HFFc6 (cell line): ENCODE results near the gene ASTN2. TPM values are rescaled to one million over a fixed set of nuclear protein-coding genes. Genes with fewer than 3 reads are reported as not detected.

Source experiments
- DNase-seq: peaks from one replicate; pipeline ENCODE4 v3.0.0-alpha.2; 2018
- H3K27ac Mint-ChIP-seq: 2 replicates; pipeline ENCODE4 v1.8.0; 2020; ENCODE audit warnings: mild to moderate bottlenecking, mixed read lengths
- H3K27me3 Mint-ChIP-seq: 2 replicates; pipeline ENCODE4 v1.8.0; 2021; ENCODE audit warnings: mild to moderate bottlenecking, moderate library complexity, mixed read lengths; ENCODE audit not compliant: insufficient read depth
- H3K36me3 Mint-ChIP-seq: 2 replicates; pipeline ENCODE4 v1.8.0; 2021; ENCODE audit warnings: low read depth, mixed read lengths
- H3K4me1 Mint-ChIP-seq: 2 replicates; pipeline ENCODE4 v1.8.0; 2020; ENCODE audit warnings: low read depth, mixed read lengths
- H3K4me3 Mint-ChIP-seq: 2 replicates; pipeline ENCODE4 v1.8.0; 2020; ENCODE audit warnings: mild to moderate bottlenecking, moderate library complexity, mixed read lengths
- H3K9me3 Mint-ChIP-seq: 2 replicates; pipeline ENCODE4 v1.8.0; 2020; ENCODE audit warnings: mild to moderate bottlenecking, mixed read lengths
- CTCF ChIP-seq: fragments of 200-600 bp; sonication (generic); IDR thresholded peaks from 2 replicates; pipeline ENCODE4 v1.5.0; 2021; ENCODE audit warnings: antibody characterized with exemption, mild to moderate bottlenecking
- total RNA-seq, 6 experiments: library from RNA; stranded (reverse); fragmentation: NEBNext Ultra II Directional; extraction: Animal tissue kit (Norgen Biotek cat#: 25700); gene quantifications; 2 replicates in 1 of 6; 3 replicates in 5 of 6; pipeline ENCODE4 v1.2.3, GENCODE V29; 2021

ASTN2 gene
- total RNA-seq, 6 experiments from 2014 or later = 7.3 to 9.7 (median 8.3) TPM

- H3K27ac Mint-ChIP-seq = no peak overlapping the region
- peak; percentile 55 for DNase-seq
- H3K4me1 Mint-ChIP-seq = no peaks in the 10 kb centered on the region
- no peak overlapping the region for H3K4me3 Mint-ChIP-seq
- H3K36me3 Mint-ChIP-seq = no peaks in the 10 kb centered on the region
- no peaks in the 10 kb centered on the region for H3K9me3 Mint-ChIP-seq
- H3K27me3 Mint-ChIP-seq = peaks cover 3% of the 10 kb centered on the region; the same call in 1 of the 2 replicates
- TF ChIP-seq CTCF = peak; percentile 89
Observed at GRCh38 chr9:116860509-116861120, 554.2 kb downstream of the ASTN2 start.

GRCh38 chr9:116859763-116860162 is 555.1 kb downstream of the ASTN2 start:
- Mint-ChIP-seq H3K9me3 (no peaks in the 10 kb centered on the region), H3K27ac (no peak overlapping the region), H3K4me3 (no peak overlapping the region), H3K4me1 (no peaks in the 10 kb centered on the region), H3K36me3 (no peaks in the 10 kb centered on the region), H3K27me3 (peaks cover 3% of the 10 kb centered on the region; the same call in 1 of the 2 replicates)
- DNase-seq = no peak
- no peak for TF ChIP-seq CTCF

GRCh38 chr9:116857321-116857720 is 557.5 kb downstream of the ASTN2 start:
- DNase-seq = no peak
- no peaks in the 10 kb centered on the region for H3K4me1 Mint-ChIP-seq
- no peaks in the 10 kb centered on the region for H3K36me3 Mint-ChIP-seq
- H3K27ac Mint-ChIP-seq = no peak overlapping the region
- no peak for TF ChIP-seq CTCF
- no peak overlapping the region for H3K4me3 Mint-ChIP-seq
- H3K27me3 Mint-ChIP-seq = peaks cover 3% of the 10 kb centered on the region; the same call in 1 of the 2 replicates
- H3K9me3 Mint-ChIP-seq = no peaks in the 10 kb centered on the region

- Mint-ChIP-seq H3K27me3 (no peaks in the 10 kb centered on the region), H3K4me1 (no peaks in the 10 kb centered on the region), H3K9me3 (no peaks in the 10 kb centered on the region), H3K27ac (no peak overlapping the region), H3K36me3 (no peaks in the 10 kb centered on the region), H3K4me3 (no peak overlapping the region)
- TF ChIP-seq CTCF = no peak
- DNase-seq = no peak
Observed at GRCh38 chr9:116855881-116856662, 558.8 kb downstream of the ASTN2 start.

DNA sequence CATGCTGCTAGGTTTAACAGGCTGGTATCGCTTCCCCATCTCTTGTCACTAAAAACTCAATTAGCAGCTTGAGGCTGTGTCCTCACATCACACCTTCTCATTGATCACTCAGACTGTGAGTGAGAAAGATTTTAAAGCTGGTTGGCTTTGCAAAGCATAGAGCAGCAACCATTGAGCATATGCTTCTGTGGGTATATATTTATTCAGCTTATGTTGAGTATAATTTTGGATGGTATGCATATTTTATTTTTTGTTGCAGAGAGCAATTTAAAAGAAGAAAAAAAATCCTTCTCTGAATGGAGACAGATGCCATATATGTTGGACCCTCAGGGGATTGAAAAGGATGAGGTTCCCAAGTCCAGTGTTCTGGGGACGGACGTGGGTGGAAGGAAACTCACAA is 565.1 kb downstream of the ASTN2 start:
- TF ChIP-seq CTCF = no peak
- DNase-seq = no peak
- no peaks in the 10 kb centered on the region for H3K4me1 Mint-ChIP-seq
- H3K27me3 Mint-ChIP-seq = 0 out of 2 replicates have a peak, but pooled peaks cover 2% of the 10 kb centered on the region
- no peaks in the 10 kb centered on the region for H3K9me3 Mint-ChIP-seq
- no peak overlapping the region for H3K4me3 Mint-ChIP-seq
- H3K36me3 Mint-ChIP-seq = no peaks in the 10 kb centered on the region
- no peak overlapping the region for H3K27ac Mint-ChIP-seq
